ENCODE data around the gene BMP8A.

The BMP8A gene

GRCh38 chr1:39531526-39531925 lies 40.1 kb downstream of the BMP8A start:
- Histone ChIP-seq H3K4me3 (no peak overlapping the region), H3K27ac (no peak overlapping the region), H3K4me1 (peaks cover 16% of the 10 kb centered on the region), H3K4me2 (no peak overlapping the region), H4K20me1 (no peaks in the 10 kb centered on the region), H3K27me3 (no peaks in the 10 kb centered on the region), H3K9ac (no peak overlapping the region), H3K36me3 (peaks cover 81% of the 10 kb centered on the region), H3K9me3 (no peaks in the 10 kb centered on the region)
- TF ChIP-seq Cebpa-rat (IDR thresholded peaks at IDR 0.05), result no peak

GRCh38 chr1:39533442-39533841 lies 42.0 kb downstream of the BMP8A start:
- H3K27ac ChIP-seq, result no peak overlapping the region

GRCh38 chr1:39538531-39539251 lies 47.3 kb downstream of the BMP8A start:
- TF ChIP-seq Cebpa-rat (IDR thresholded peaks at IDR 0.05), result no peak
- Histone ChIP-seq H3K27me3 (no peaks in the 10 kb centered on the region), H3K9me3 (no peaks in the 10 kb centered on the region), H3K4me1 (peaks cover 16% of the 10 kb centered on the region), H3K4me3 (no peak overlapping the region), H3K4me2 (no peak overlapping the region), H3K36me3 (peaks cover 51% of the 10 kb centered on the region), H3K9ac (no peak overlapping the region), H3K27ac (no peak overlapping the region), H4K20me1 (no peaks in the 10 kb centered on the region)

More at GRCh38 chr1:39533442-39533841, 42.0 kb downstream of the BMP8A start:
- no peak for TF ChIP-seq Cebpa-rat (IDR thresholded peaks at IDR 0.05)
- Histone ChIP-seq H3K36me3 (peaks cover 74% of the 10 kb centered on the region), H3K4me1 (peaks cover 16% of the 10 kb centered on the region), H3K4me2 (no peak overlapping the region), H4K20me1 (no peaks in the 10 kb centered on the region), H3K27me3 (no peaks in the 10 kb centered on the region), H3K4me3 (no peak overlapping the region), H3K9ac (no peak overlapping the region), H3K9me3 (no peaks in the 10 kb centered on the region)

- Histone ChIP-seq H3K4me1 (peaks cover 16% of the 10 kb centered on the region), H3K4me3 (no peak overlapping the region), H3K9ac (no peak overlapping the region), H3K27me3 (no peaks in the 10 kb centered on the region), H3K36me3 (peaks cover 51% of the 10 kb centered on the region), H3K27ac (no peak overlapping the region), H3K4me2 (no peak overlapping the region), H4K20me1 (no peaks in the 10 kb centered on the region), H3K9me3 (no peaks in the 10 kb centered on the region)
- TF ChIP-seq Cebpa-rat (IDR thresholded peaks at IDR 0.05), result no peak
Measured at GRCh38 chr1:39539252-39539790, 47.9 kb downstream of the BMP8A start.

GRCh38 chr1:39540504-39541031 lies 49.1 kb downstream of the BMP8A start:
- peaks cover 42% of the 10 kb centered on the region for H3K36me3 ChIP-seq
- H3K4me2 ChIP-seq, result no peak overlapping the region
- H3K27me3 ChIP-seq, result no peaks in the 10 kb centered on the region

GRCh38 chr1:39542924-39543323 lies 51.5 kb downstream of the BMP8A start:
- H3K9me3 ChIP-seq, result no peaks in the 10 kb centered on the region
- H3K27ac ChIP-seq, result no peak overlapping the region
- TF ChIP-seq Cebpa-rat (IDR thresholded peaks at IDR 0.05), result no peak
- H4K20me1 ChIP-seq, result no peaks in the 10 kb centered on the region
- no peaks in the 10 kb centered on the region for H3K27me3 ChIP-seq
- no peaks in the 10 kb centered on the region for H3K4me1 ChIP-seq
- no peak overlapping the region for H3K4me3 ChIP-seq
- peaks cover 58% of the 10 kb centered on the region for H3K36me3 ChIP-seq
- H3K4me2 ChIP-seq, result no peak overlapping the region
- no peak overlapping the region for H3K9ac ChIP-seq

More at GRCh38 chr1:39540504-39541031, 49.1 kb downstream of the BMP8A start:
- TF ChIP-seq Cebpa-rat (IDR thresholded peaks at IDR 0.05), result no peak
- Histone ChIP-seq H3K4me3 (no peak overlapping the region), H4K20me1 (no peaks in the 10 kb centered on the region), H3K27ac (no peak overlapping the region), H3K9ac (0 out of 2 replicates have a peak overlapping the region, but pooled peaks have one; percentile 15), H3K9me3 (no peaks in the 10 kb centered on the region), H3K4me1 (peaks cover 16% of the 10 kb centered on the region)

- Histone ChIP-seq H3K27me3 (no peaks in the 10 kb centered on the region), H3K27ac (no peak overlapping the region), H3K4me1 (no peaks in the 10 kb centered on the region), H4K20me1 (no peaks in the 10 kb centered on the region), H3K9ac (no peak overlapping the region), H3K4me2 (no peak overlapping the region), H3K36me3 (peaks cover 63% of the 10 kb centered on the region), H3K9me3 (no peaks in the 10 kb centered on the region), H3K4me3 (no peak overlapping the region)
- no peak for TF ChIP-seq Cebpa-rat (IDR thresholded peaks at IDR 0.05)
Measured at GRCh38 chr1:39544327-39544726, 52.9 kb downstream of the BMP8A start.

- Histone ChIP-seq H3K27ac (no peak overlapping the region), H3K4me2 (no peak overlapping the region), H3K4me3 (no peak overlapping the region), H3K9me3 (no peaks in the 10 kb centered on the region), H3K4me1 (no peaks in the 10 kb centered on the region), H3K9ac (no peak overlapping the region), H4K20me1 (no peaks in the 10 kb centered on the region), H3K36me3 (peaks cover 60% of the 10 kb centered on the region), H3K27me3 (no peaks in the 10 kb centered on the region)
- TF ChIP-seq Cebpa-rat (IDR thresholded peaks at IDR 0.05), result no peak
Measured at GRCh38 chr1:39545531-39545930, 54.1 kb downstream of the BMP8A start.

GRCh38 chr1:39554277-39554676 lies 62.8 kb downstream of the BMP8A start:
- Histone ChIP-seq H3K4me1 (no peaks in the 10 kb centered on the region), H3K9me3 (no peaks in the 10 kb centered on the region), H4K20me1 (peaks cover 10% of the 10 kb centered on the region; the same call in 1 of the 2 replicates), H3K9ac (no peak overlapping the region), H3K36me3 (peaks cover 46% of the 10 kb centered on the region), H3K27me3 (no peaks in the 10 kb centered on the region), H3K4me3 (no peak overlapping the region), H3K27ac (no peak overlapping the region), H3K4me2 (no peak overlapping the region)
- TF ChIP-seq Cebpa-rat (IDR thresholded peaks at IDR 0.05), result no peak

GRCh38 chr1:39561279-39561678 lies 69.8 kb downstream of the BMP8A start:
- H3K4me3 ChIP-seq, result no peak overlapping the region
- no peaks in the 10 kb centered on the region for H3K27me3 ChIP-seq
- H3K36me3 ChIP-seq, result peaks cover 81% of the 10 kb centered on the region
- no peak for TF ChIP-seq Cebpa-rat (IDR thresholded peaks at IDR 0.05)
- H3K4me1 ChIP-seq, result no peaks in the 10 kb centered on the region
- H3K27ac ChIP-seq, result no peak overlapping the region
- H3K9me3 ChIP-seq, result no peaks in the 10 kb centered on the region
- H3K9ac ChIP-seq, result no peak overlapping the region
- H4K20me1 ChIP-seq, result peaks cover 77% of the 10 kb centered on the region
- no peak overlapping the region for H3K4me2 ChIP-seq

Data from BLaER1 (cell line).